Stimulated activated naive CD4-positive, alpha-beta T cell (primary cell): ENCODE data around the gene JMJD7.
A peak's percentile ranks its signal among the peaks of the same experiment; 100 is the strongest.

Experiments used
- DNase-seq, 6 experiments: peaks; one replicate each; lab custom pipeline; 2025; lab: John Stamatoyannopoulos, UW

Gene JMJD7

GRCh38 chr15:41827880-41828806, at the start of gene JMJD7:
Gene JMJD7, plus strand, starts transcription at chr15:41828092. Its CDS starts 33 bp downstream, at chr15:41828125.
- peak; percentile 84 to 98 (median 94) for DNase-seq

- DNase-seq = peak in 1 of 6 experiments; percentile 4
Measured at GRCh38 chr15:41778521-41778920, 49.4 kb upstream of the JMJD7 start.

GRCh38 chr15:41779662-41780157, 48.2 kb upstream of the JMJD7 start:
- DNase-seq = no peak

- DNase-seq = no peak
Measured at GRCh38 chr15:41780266-41780665, 47.6 kb upstream of the JMJD7 start.

GRCh38 chr15:41780727-41781126, 47.2 kb upstream of the JMJD7 start:
- no peak for DNase-seq

- DNase-seq = no peak
Measured at GRCh38 chr15:41782371-41783282, 45.3 kb upstream of the JMJD7 start.

GRCh38 chr15:41783296-41783695, 44.6 kb upstream of the JMJD7 start:
- no peak for DNase-seq

- no peak for DNase-seq
Measured at GRCh38 chr15:41788262-41788661, 39.6 kb upstream of the JMJD7 start.

- no peak for DNase-seq
Measured at GRCh38 chr15:41789236-41789635, 38.7 kb upstream of the JMJD7 start.

- DNase-seq = no peak
Measured at GRCh38 chr15:41789662-41790061, 38.2 kb upstream of the JMJD7 start.

- DNase-seq = no peak
Measured at GRCh38 chr15:41790169-41790568, 37.7 kb upstream of the JMJD7 start.

GRCh38 chr15:41790756-41791546, 36.9 kb upstream of the JMJD7 start:
- DNase-seq = no peak

GRCh38 chr15:41791547-41791937, 36.4 kb upstream of the JMJD7 start:
- no peak for DNase-seq

GRCh38 chr15:41792000-41792637, 35.8 kb upstream of the JMJD7 start:
- no peak for DNase-seq

GRCh38 chr15:41794081-41794480, 33.8 kb upstream of the JMJD7 start:
- no peak for DNase-seq

- no peak for DNase-seq
Measured at GRCh38 chr15:41795996-41796856, 31.7 kb upstream of the JMJD7 start.

- no peak for DNase-seq
Measured at GRCh38 chr15:41797201-41797944, 30.5 kb upstream of the JMJD7 start.

- DNase-seq = no peak
Measured at GRCh38 chr15:41798607-41799487, 29.0 kb upstream of the JMJD7 start.

GRCh38 chr15:41799488-41799805, 28.4 kb upstream of the JMJD7 start:
- DNase-seq = no peak
